WTC11 (cell line): ENCODE results near the gene BARX2. TPM values are rescaled to one million over a fixed set of nuclear protein-coding genes. Genes with fewer than 3 reads are reported as not detected.

Experiments used
- ATAC-seq: fragments of 200-7000 bp; cut with Tn5 transposase; 2 replicates; pipeline ENCODE4 v1.10.0; 2021; ENCODE audit warnings: mild to moderate bottlenecking, moderate library complexity
- CTCF ChIA-PET: fragments of 300-600 bp; sonication (Branson Sonifier 250); formaldehyde crosslinking; loops from one replicate; lab custom pipeline; 2021; ENCODE audit warnings: antibody characterized with exemption; lab: Charles Lee
- POLR2A ChIA-PET: fragments of 350-600 bp; sonication (Branson Sonifier 250); formaldehyde crosslinking; loops from one replicate; lab custom pipeline; 2021; ENCODE audit warnings: antibody characterized with exemption; lab: Charles Lee
- DNase-seq: peaks from one replicate; pipeline ENCODE4 v3.0.0; 2021; ENCODE audit warnings: low spot score
- H3K27ac Mint-ChIP-seq: 2 replicates; pipeline ENCODE4 v1.8.0; 2021; ENCODE audit warnings: mixed read lengths
- H3K27me3 Mint-ChIP-seq: 2 replicates; pipeline ENCODE4 v1.8.0; 2021; ENCODE audit warnings: low read depth, mild to moderate bottlenecking, moderate library complexity, mixed read lengths
- H3K36me3 Mint-ChIP-seq: 2 replicates; pipeline ENCODE4 v1.8.0; 2021; ENCODE audit warnings: mixed read lengths
- H3K4me1 Mint-ChIP-seq: 2 replicates; pipeline ENCODE4 v1.8.0; 2022; ENCODE audit warnings: mixed read lengths
- H3K4me3 Mint-ChIP-seq: 2 replicates; pipeline ENCODE4 v1.8.0; 2021; ENCODE audit warnings: mild to moderate bottlenecking, moderate library complexity, mixed read lengths
- H3K9me3 Mint-ChIP-seq: 2 replicates; pipeline ENCODE4 v1.8.0; 2021; ENCODE audit warnings: mixed read lengths
- ATF1 ChIP-seq: sonication (generic); formaldehyde crosslinking; IDR thresholded peaks from 2 replicates; pipeline ENCODE4 v1.8.1; 2023; ENCODE audit warnings: mild to moderate bottlenecking, moderate library complexity, missing genetic modification reagents
- CREB1 ChIP-seq: sonication (generic); formaldehyde crosslinking; IDR thresholded peaks from 2 replicates; pipeline ENCODE4 v1.8.0; 2023; ENCODE audit warnings: mild to moderate bottlenecking, missing genetic modification reagents
- CTCF ChIP-seq: fragments of 200-600 bp; IDR thresholded peaks from 2 replicates; pipeline ENCODE4 v1.8.0; 2022; ENCODE audit warnings: antibody characterized with exemption
- EMX1 ChIP-seq: fragments of 250-450 bp; sonication (Bioruptor Pico); IDR thresholded peaks from 2 replicates; pipeline ENCODE4 v1.8.0; 2021; ENCODE audit warnings: mild to moderate bottlenecking
- ETV6 ChIP-seq: sonication (generic); formaldehyde crosslinking; IDR thresholded peaks from 2 replicates; pipeline ENCODE4 v1.8.1; 2022; ENCODE audit warnings: mild to moderate bottlenecking, missing genetic modification reagents
- FOXP1 ChIP-seq: sonication (generic); formaldehyde crosslinking; IDR thresholded peaks from 2 replicates; pipeline ENCODE4 v1.8.0; 2022; ENCODE audit warnings: missing genetic modification reagents, mild to moderate bottlenecking, moderate library complexity, borderline replicate concordance
- GRHL2 ChIP-seq: fragments of 250-450 bp; sonication (Bioruptor Pico); IDR thresholded peaks from 2 replicates; pipeline ENCODE4 v1.8.0; 2022; ENCODE audit warnings: mild to moderate bottlenecking, moderate library complexity; ENCODE audit not compliant: insufficient replicate concordance, severe bottlenecking
- GTF2I ChIP-seq: fragments of 250-450 bp; sonication (Bioruptor Pico); conservative IDR thresholded peaks from 2 replicates; pipeline ENCODE4 v1.4.0; 2021; ENCODE audit warnings: mild to moderate bottlenecking
- HMGA2 ChIP-seq: fragments of 250-450 bp; sonication (Bioruptor Pico); IDR thresholded peaks from 2 replicates; pipeline ENCODE4 v1.4.0; 2021; ENCODE audit warnings: mild to moderate bottlenecking, moderate library complexity
- HMGXB4 ChIP-seq: sonication (generic); formaldehyde crosslinking; IDR thresholded peaks from 2 replicates; pipeline ENCODE4 v1.8.1; 2023; ENCODE audit warnings: mild to moderate bottlenecking, moderate library complexity, missing genetic modification reagents
- MYBL2 ChIP-seq: sonication (generic); formaldehyde crosslinking; IDR thresholded peaks from 2 replicates; pipeline ENCODE4 v1.8.1; 2023; ENCODE audit warnings: mild to moderate bottlenecking, moderate library complexity, missing genetic modification reagents
- PRDM15 ChIP-seq: sonication (generic); formaldehyde crosslinking; IDR thresholded peaks from 2 replicates; pipeline ENCODE4 v1.8.0; 2022; ENCODE audit warnings: missing genetic modification reagents
- RELA ChIP-seq: sonication (generic); formaldehyde crosslinking; IDR thresholded peaks from 2 replicates; pipeline ENCODE4 v1.8.1; 2022; ENCODE audit warnings: missing genetic modification reagents, mild to moderate bottlenecking, borderline replicate concordance
- RORB ChIP-seq: fragments of 250-450 bp; sonication (Bioruptor Pico); IDR thresholded peaks from 2 replicates; pipeline ENCODE4 v1.9.0; 2021; ENCODE audit warnings: mild to moderate bottlenecking
- SMAD4 ChIP-seq: sonication (generic); formaldehyde crosslinking; IDR thresholded peaks from 2 replicates; pipeline ENCODE4 v1.8.0; 2022; ENCODE audit warnings: mild to moderate bottlenecking, missing genetic modification reagents
- TCF7 ChIP-seq: sonication (generic); formaldehyde crosslinking; IDR thresholded peaks from 2 replicates; pipeline ENCODE4 v1.8.0; 2022; ENCODE audit warnings: mild to moderate bottlenecking, low read depth, missing genetic modification reagents, moderate library complexity
- ZBTB21 ChIP-seq: sonication (generic); formaldehyde crosslinking; IDR thresholded peaks from 2 replicates; pipeline ENCODE4 v1.8.1; 2023; ENCODE audit warnings: mild to moderate bottlenecking, missing genetic modification reagents, borderline replicate concordance
- ZNF219 ChIP-seq: sonication (generic); formaldehyde crosslinking; IDR thresholded peaks from 2 replicates; pipeline ENCODE4 v1.8.0; 2023; ENCODE audit warnings: missing genetic modification reagents, mild to moderate bottlenecking, borderline replicate concordance
- ZNF317 ChIP-seq: sonication (generic); formaldehyde crosslinking; IDR thresholded peaks from 2 replicates; pipeline ENCODE4 v1.8.1; 2023; ENCODE audit warnings: low read depth, mild to moderate bottlenecking, moderate library complexity, missing genetic modification reagents, borderline replicate concordance
- ZNF423 ChIP-seq: fragments of 250-450 bp; sonication (Bioruptor Pico); IDR thresholded peaks from 2 replicates; pipeline ENCODE4 v2.1.2; 2022; ENCODE audit warnings: mild to moderate bottlenecking, moderate library complexity
- ZNF425 ChIP-seq: fragments of 250-450 bp; sonication (Bioruptor Pico); conservative IDR thresholded peaks from 2 replicates; pipeline ENCODE4 v1.9.0; 2021; ENCODE audit warnings: mild to moderate bottlenecking
- total RNA-seq: library from RNA; stranded (reverse); gene quantifications from 3 replicates; pipeline ENCODE4 v1.2.3, GENCODE V29; 2021

The BARX2 gene
- total RNA-seq, 1 experiment from 2014 or later = not detected

- Mint-ChIP-seq H3K36me3 (no peaks in the 10 kb centered on the region), H3K4me1 (peaks cover 14% of the 10 kb centered on the region), H3K27me3 (no peaks in the 10 kb centered on the region; the same call in 1 of the 2 replicates), H3K9me3 (peaks cover 18% of the 10 kb centered on the region), H3K4me3 (no peak overlapping the region), H3K27ac (no peak overlapping the region)
- POLR2A ChIA-PET = no interaction called here
- DNase-seq (no peak), ATAC-seq (no peak)
- CTCF ChIA-PET = no interaction called here
- TF ChIP-seq ZNF425 (CRISPR knock-in tag) (no peak), ATF1 (CRISPR knock-in tag) (no peak), HMGA2 (0 out of 2 replicates have a peak, but pooled peaks have one; percentile 2), SMAD4 (CRISPR knock-in tag) (no peak)
- TF ChIP-seq, all 79 proteins: peak for 1
Measured at GRCh38 chr11:129445226-129445625, 69.6 kb downstream of the BARX2 start.

- peaks cover 18% of the 10 kb centered on the region for H3K9me3 Mint-ChIP-seq
- ChIA-PET CTCF (interaction anchor here (1.2 kb wide), 1 partner anchor 249 kb away, joined by 3 read pairs; no protein-coding TSS in a partner anchor), POLR2A (no interaction called here)
Measured at GRCh38 chr11:129446572-129446971, 70.9 kb downstream of the BARX2 start.

GRCh38 chr11:129447654-129448239, 72.1 kb downstream of the BARX2 start:
- H3K27me3 Mint-ChIP-seq = no peaks in the 10 kb centered on the region; the same call in 1 of the 2 replicates
- H3K9me3 Mint-ChIP-seq = peaks cover 18% of the 10 kb centered on the region
- peaks cover 10% of the 10 kb centered on the region for H3K4me1 Mint-ChIP-seq
- ChIA-PET POLR2A (interaction anchor here (0.7 kb wide), 1 partner anchor 60 kb away, joined by 4 read pairs; no protein-coding TSS in a partner anchor), CTCF (no interaction called here)
- no peaks in the 10 kb centered on the region for H3K36me3 Mint-ChIP-seq
- TF ChIP-seq ZNF317 (CRISPR knock-in tag) (no peak), EMX1 (CRISPR knock-in tag) (no peak), HMGXB4 (CRISPR knock-in tag) (no peak), ZNF423 (CRISPR knock-in tag) (no peak), ETV6 (no peak)
- ATAC-seq (no peak), DNase-seq (no peak)
- H3K4me3 Mint-ChIP-seq = no peak overlapping the region
- no peak overlapping the region for H3K27ac Mint-ChIP-seq

More at GRCh38 chr11:129446572-129446971, 70.9 kb downstream of the BARX2 start:
- Mint-ChIP-seq H3K27me3 (no peaks in the 10 kb centered on the region; the same call in 1 of the 2 replicates), H3K4me1 (peaks cover 10% of the 10 kb centered on the region), H3K27ac (no peak overlapping the region), H3K4me3 (no peak overlapping the region), H3K36me3 (no peaks in the 10 kb centered on the region)
- no peak for TF ChIP-seq ZNF219 (CRISPR knock-in tag)
- TF ChIP-seq MYBL2 (CRISPR knock-in tag) = no peak
- no peak for TF ChIP-seq TCF7
- no peak for TF ChIP-seq ZBTB21 (CRISPR knock-in tag)
- ATAC-seq = no peak
- no peak for DNase-seq

- ChIA-PET POLR2A (no interaction called here), CTCF (no interaction called here)
- Mint-ChIP-seq H3K27ac (no peak overlapping the region), H3K4me3 (no peak overlapping the region), H3K4me1 (peaks cover 40% of the 10 kb centered on the region), H3K36me3 (no peaks in the 10 kb centered on the region), H3K27me3 (no peaks in the 10 kb centered on the region; the same call in none of the 2 replicates), H3K9me3 (peaks cover 22% of the 10 kb centered on the region)
- ATAC-seq = no peak
- no peak for DNase-seq
- TF ChIP-seq FOXP1 (CRISPR knock-in tag) = no peak
- no peak for TF ChIP-seq TCF7
- no peak for TF ChIP-seq CREB1 (CRISPR knock-in tag)
- TF ChIP-seq RORB = no peak
- TF ChIP-seq PRDM15 (CRISPR knock-in tag) = no peak
- TF ChIP-seq CTCF = no peak
- TF ChIP-seq RELA (CRISPR knock-in tag) = no peak
- TF ChIP-seq GTF2I (CRISPR knock-in tag) = no peak
- TF ChIP-seq GRHL2 (CRISPR knock-in tag) = no peak
Measured at GRCh38 chr11:129451524-129451923, 75.9 kb downstream of the BARX2 start.
